Tibial nerve (tissue), 4 donors: ENCODE data around the gene CFAP99. TPM values are rescaled to one million over a fixed set of nuclear protein-coding genes. Genes with fewer than 3 reads are reported as not detected.
"Not testable (repeated sequence)": the region's sequence is repeated elsewhere in the genome, so short reads cannot be mapped to it uniquely, and the experiment has no call there.

Source experiments
- DNase-seq, 2 donors: peaks; one replicate each; pipeline ENCODE4 v3.0.0-alpha.2; 2019; ENCODE audit warnings: low spot score in 2 of 2
- H3K27ac ChIP-seq, 4 donors: fragments of 200-600 bp; sonication (generic) in 3 of 4; one replicate each; pipeline ENCODE4 v1.5.1; 2017 to 2019; ENCODE audit warnings: mild to moderate bottlenecking in 1 of 4
- H3K27me3 ChIP-seq, 2 donors: fragments of 200-600 bp; sonication (generic) in 1 of 2; one replicate each; pipeline versions ENCODE4 v1.5.1 to v1.6.0; 2017 to 2019
- H3K36me3 ChIP-seq, 3 donors: fragments of 200-600 bp; sonication (generic); one replicate each; pipeline ENCODE4 v1.5.1; 2018 to 2019
- H3K4me1 ChIP-seq, 4 donors: fragments of 200-600 bp; sonication (generic) in 3 of 4; one replicate each; pipeline ENCODE4 v1.5.1; 2017 to 2019
- H3K4me3 ChIP-seq, 4 donors: fragments of 200-600 bp; sonication (generic) in 3 of 4; one replicate each; pipeline ENCODE4 v1.5.1; 2017 to 2019; ENCODE audit warnings: mild to moderate bottlenecking in 1 of 4, moderate library complexity in 1 of 4
- H3K9me3 ChIP-seq, 4 donors: fragments of 200-600 bp; sonication (generic) in 3 of 4; one replicate each; pipeline ENCODE4 v1.5.1; 2017 to 2019
- EP300 ChIP-seq, 2 donors: sonication (generic); formaldehyde crosslinking; IDR thresholded peaks; one replicate each; pipeline ENCODE4 v1.6.1; 2017; ENCODE audit warnings: antibody characterized with exemption in 2 of 2, mild to moderate bottlenecking in 1 of 2
- POLR2A ChIP-seq, 2 donors: fragments of 450-650 bp; IDR thresholded peaks; one replicate each; pipeline ENCODE4 v1.6.1; 2017; ENCODE audit warnings: antibody characterized with exemption in 2 of 2, mild to moderate bottlenecking in 2 of 2, moderate library complexity in 2 of 2
- WGBS, 2 donors: methylation state at CpG; one replicate each; pipeline ENCODE4 v1.1.5; 2018; 5-methylcytosine and 5-hydroxymethylcytosine counted together
- total RNA-seq, 4 donors: library from RNA; depleted of rRNA; stranded (reverse); fragments of >200 nt; gene quantifications; one replicate each; pipeline ENCODE4 v1.1.0, GENCODE V29; 2016
- TF ChIP-seq, protein P1 (sequence below), 5 experiments: fragments of 200-600 bp in 3 of 5; fragments of 450-650 bp in 2 of 5; sonication (generic) in 3 of 5; IDR thresholded peaks; one replicate each; pipeline ENCODE4 v1.5.1; 2016 to 2019; ENCODE audit warnings: antibody characterized with exemption in 5 of 5, mild to moderate bottlenecking in 3 of 5, moderate library complexity in 2 of 5

The CFAP99 gene
- total RNA-seq, 4 donors from 2014 or later, result not detected

DNA sequence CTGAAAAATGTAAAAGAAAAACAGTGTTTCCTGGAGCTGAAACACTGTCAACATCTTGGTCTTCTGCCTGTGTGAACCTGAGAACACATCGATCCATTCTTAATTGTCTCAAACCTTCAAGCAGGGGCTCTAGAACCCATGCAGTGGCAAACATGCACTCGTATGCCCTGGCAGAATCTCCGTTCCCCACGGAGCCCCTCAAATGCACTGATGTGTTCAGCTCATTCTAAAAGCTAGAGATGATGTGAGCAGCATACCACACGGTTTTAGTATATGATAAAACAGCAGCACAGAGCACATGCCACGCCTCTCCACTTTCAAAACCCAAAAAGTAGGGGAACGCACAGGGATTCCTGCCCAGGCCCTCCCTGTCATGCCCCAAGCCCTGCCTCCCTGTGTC is 45.2 kb upstream of the CFAP99 start:
- no peak overlapping the region for H3K27ac ChIP-seq
- H3K4me1 ChIP-seq, result no peaks in the 10 kb centered on the region
- no peak for TF ChIP-seq EP300 (IDR thresholded peaks at IDR 0.05)
- no peak for TF ChIP-seq POLR2A (IDR thresholded peaks at IDR 0.05)
- TF ChIP-seq, protein P1, sequence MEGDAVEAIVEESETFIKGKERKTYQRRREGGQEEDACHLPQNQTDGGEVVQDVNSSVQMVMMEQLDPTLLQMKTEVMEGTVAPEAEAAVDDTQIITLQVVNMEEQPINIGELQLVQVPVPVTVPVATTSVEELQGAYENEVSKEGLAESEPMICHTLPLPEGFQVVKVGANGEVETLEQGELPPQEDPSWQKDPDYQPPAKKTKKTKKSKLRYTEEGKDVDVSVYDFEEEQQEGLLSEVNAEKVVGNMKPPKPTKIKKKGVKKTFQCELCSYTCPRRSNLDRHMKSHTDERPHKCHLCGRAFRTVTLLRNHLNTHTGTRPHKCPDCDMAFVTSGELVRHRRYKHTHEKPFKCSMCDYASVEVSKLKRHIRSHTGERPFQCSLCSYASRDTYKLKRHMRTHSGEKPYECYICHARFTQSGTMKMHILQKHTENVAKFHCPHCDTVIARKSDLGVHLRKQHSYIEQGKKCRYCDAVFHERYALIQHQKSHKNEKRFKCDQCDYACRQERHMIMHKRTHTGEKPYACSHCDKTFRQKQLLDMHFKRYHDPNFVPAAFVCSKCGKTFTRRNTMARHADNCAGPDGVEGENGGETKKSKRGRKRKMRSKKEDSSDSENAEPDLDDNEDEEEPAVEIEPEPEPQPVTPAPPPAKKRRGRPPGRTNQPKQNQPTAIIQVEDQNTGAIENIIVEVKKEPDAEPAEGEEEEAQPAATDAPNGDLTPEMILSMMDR (IDR thresholded peaks at IDR 0.05), result no peak
- H3K9me3 ChIP-seq, result peaks cover 0 to 7% (median 0%) of the 10 kb centered on the region in 4 donors
- no peak overlapping the region for H3K4me3 ChIP-seq
- DNase-seq, result no peak
- H3K27me3 ChIP-seq, result no peaks in the 10 kb centered on the region
- H3K36me3 ChIP-seq, result peaks cover 0 to 22% (median 0%) of the 10 kb centered on the region in 3 donors
- 92% methylated on average over 7 of the region's 7 CpGs for WGBS, 2 donors

DNA sequence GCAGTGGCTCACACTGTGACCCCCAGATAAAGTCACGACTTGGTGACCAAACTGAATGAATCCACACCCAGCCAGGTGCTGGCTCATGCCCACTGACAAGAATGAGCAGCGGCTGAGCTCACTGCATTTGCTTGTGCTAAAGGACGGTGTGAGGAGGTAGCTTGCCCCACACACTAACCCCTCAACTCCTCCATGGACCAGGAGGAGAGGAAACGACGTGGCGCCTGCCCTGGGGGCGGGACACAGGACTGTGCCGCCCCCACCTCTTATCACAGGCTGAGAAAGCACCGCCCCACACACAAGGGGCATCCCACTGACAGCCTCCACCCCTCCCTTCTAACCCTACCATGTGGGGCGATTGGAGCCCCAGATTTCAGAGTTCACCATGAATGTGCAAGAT is 43.3 kb upstream of the CFAP99 start:
- H3K27me3 ChIP-seq, result no peaks in the 10 kb centered on the region
- TF ChIP-seq EP300 (IDR thresholded peaks at IDR 0.05) (no peak), POLR2A (IDR thresholded peaks at IDR 0.05) (no peak)
- TF ChIP-seq, protein P1 (IDR thresholded peaks at IDR 0.05), result no peak
- H3K9me3 ChIP-seq, result no peaks in the 10 kb centered on the region
- H3K27ac ChIP-seq, result no peak overlapping the region
- WGBS, 2 donors, result 76 to 80% methylated on average over 10 of the region's 10 CpGs
- DNase-seq, result no peak
- H3K4me1 ChIP-seq, result no peaks in the 10 kb centered on the region
- no peak overlapping the region for H3K4me3 ChIP-seq
- peaks cover 0 to 13% (median 0%) of the 10 kb centered on the region in 3 donors for H3K36me3 ChIP-seq

DNA sequence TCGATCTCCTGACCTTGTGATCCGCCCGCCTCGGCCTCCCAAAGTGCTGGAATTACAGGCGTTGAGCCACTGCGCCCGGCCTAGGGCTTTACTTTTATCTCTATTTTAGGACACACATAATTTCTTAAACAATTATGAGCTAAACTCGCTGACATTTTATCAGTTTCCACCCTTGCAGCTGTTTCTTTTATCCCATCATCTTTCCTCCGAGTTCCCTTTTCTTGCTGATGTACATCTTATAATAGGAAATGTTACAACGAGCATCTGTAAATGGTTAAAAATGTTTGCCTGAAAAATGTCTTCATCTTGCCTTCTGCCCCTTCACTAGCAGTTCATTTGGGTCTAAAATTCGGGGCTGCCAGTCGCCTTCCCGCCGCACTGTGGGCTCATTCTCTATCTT is 41.5 kb upstream of the CFAP99 start:
- H3K9me3 ChIP-seq, result peaks cover 0 to 7% (median 0%) of the 10 kb centered on the region in 4 donors
- no peaks in the 10 kb centered on the region for H3K4me1 ChIP-seq
- no peak for TF ChIP-seq POLR2A (IDR thresholded peaks at IDR 0.05)
- no peaks in the 10 kb centered on the region for H3K27me3 ChIP-seq
- no peak overlapping the region for H3K27ac ChIP-seq
- H3K36me3 ChIP-seq, result peaks cover 0 to 3% (median 0%) of the 10 kb centered on the region in 3 donors
- DNase-seq, result no peak
- H3K4me3 ChIP-seq, result no peak overlapping the region
- 88 to 90% methylated on average over 14 of the region's 14 CpGs for WGBS, 2 donors

DNA sequence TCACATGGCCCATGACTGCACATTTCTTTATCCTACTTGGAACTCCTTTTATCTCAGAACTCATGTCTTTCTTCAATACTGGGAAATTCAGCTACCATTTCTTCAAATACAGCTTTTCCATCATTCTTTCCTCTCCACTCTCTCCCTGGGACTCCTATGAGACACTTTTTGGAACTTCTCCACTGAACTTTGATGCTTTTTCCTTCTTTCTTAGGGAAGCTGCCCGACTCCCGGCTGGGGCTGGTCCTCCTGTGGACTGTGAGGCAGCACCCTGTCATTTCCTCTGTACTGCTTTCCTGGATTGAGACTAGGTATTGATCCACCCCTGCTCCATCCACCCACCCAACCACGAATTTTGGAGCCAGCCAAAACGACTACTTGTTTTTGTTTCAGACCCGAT is 40.4 kb upstream of the CFAP99 start:
- TF ChIP-seq POLR2A (IDR thresholded peaks at IDR 0.05) (no peak), EP300 (IDR thresholded peaks at IDR 0.05) (no peak)
- TF ChIP-seq, protein P1 (IDR thresholded peaks at IDR 0.05), result no peak
- H3K27me3 ChIP-seq, result no peaks in the 10 kb centered on the region
- DNase-seq, result no peak
- 64 to 68% methylated on average over 5 of the region's 5 CpGs for WGBS, 2 donors
- no peak overlapping the region for H3K4me3 ChIP-seq
- H3K27ac ChIP-seq, result no peak overlapping the region
- no peaks in the 10 kb centered on the region for H3K4me1 ChIP-seq
- peaks cover 0 to 7% (median 0%) of the 10 kb centered on the region in 4 donors for H3K9me3 ChIP-seq
- peaks cover 0 to 3% (median 0%) of the 10 kb centered on the region in 3 donors for H3K36me3 ChIP-seq

DNA sequence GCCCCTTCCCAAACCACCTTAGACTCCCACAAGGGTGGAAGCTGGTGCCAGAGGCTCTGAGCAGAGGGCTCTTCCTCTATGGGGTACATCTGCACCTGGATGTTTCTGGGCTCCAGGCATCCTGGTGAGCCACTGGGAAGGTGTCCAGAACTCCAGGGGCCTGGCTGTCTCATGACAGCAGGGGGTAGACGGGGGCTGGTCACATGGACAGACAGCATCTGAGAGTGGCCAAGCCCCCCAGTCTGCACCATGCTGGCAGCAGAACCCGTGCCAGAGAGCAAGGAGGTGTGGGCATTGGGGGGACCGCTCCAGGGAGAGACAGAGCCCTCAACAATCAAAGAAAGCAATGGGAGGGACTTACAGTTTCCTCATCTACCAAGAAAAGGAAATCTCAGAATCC is 39.9 kb upstream of the CFAP99 start:
- Histone ChIP-seq H3K36me3 (peaks cover 0 to 3% (median 0%) of the 10 kb centered on the region in 3 donors), H3K4me1 (no peaks in the 10 kb centered on the region), H3K4me3 (no peak overlapping the region), H3K27me3 (no peaks in the 10 kb centered on the region), H3K27ac (no peak overlapping the region), H3K9me3 (peaks cover 0 to 7% (median 0%) of the 10 kb centered on the region in 4 donors)
- WGBS, 2 donors, result 58% methylated on average over 3 of the region's 3 CpGs
- DNase-seq, result no peak
- TF ChIP-seq EP300 (IDR thresholded peaks at IDR 0.05) (no peak), POLR2A (IDR thresholded peaks at IDR 0.05) (no peak)
- TF ChIP-seq, protein P1 (IDR thresholded peaks at IDR 0.05), result no peak

DNA sequence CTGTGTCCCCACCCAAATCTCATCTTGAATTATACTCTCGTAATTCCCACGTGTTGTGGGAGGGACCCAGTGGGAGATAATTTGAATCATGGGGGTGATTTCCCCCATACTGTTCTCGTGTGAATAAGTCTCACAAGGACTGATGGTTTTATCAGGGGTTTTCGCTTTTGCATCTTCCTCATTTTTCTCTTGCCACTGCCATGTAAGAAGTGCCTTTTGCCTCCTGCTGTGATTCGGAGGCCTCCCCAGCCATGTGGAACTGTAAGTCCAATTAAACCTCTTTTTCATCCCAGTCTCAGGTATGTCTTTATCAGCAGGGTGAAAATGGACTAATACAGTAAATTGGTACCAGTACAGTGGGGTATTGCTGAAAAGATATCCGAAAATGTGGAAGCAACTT is 38.2 kb upstream of the CFAP99 start:
- H3K27ac ChIP-seq, H3K36me3 ChIP-seq, H3K4me1 ChIP-seq, DNase-seq, H3K9me3 ChIP-seq, H3K4me3 ChIP-seq, H3K27me3 ChIP-seq: not testable (repeated sequence)
- WGBS, 2 donors, result 83 to 87% methylated on average over 6 of the region's 6 CpGs

DNA sequence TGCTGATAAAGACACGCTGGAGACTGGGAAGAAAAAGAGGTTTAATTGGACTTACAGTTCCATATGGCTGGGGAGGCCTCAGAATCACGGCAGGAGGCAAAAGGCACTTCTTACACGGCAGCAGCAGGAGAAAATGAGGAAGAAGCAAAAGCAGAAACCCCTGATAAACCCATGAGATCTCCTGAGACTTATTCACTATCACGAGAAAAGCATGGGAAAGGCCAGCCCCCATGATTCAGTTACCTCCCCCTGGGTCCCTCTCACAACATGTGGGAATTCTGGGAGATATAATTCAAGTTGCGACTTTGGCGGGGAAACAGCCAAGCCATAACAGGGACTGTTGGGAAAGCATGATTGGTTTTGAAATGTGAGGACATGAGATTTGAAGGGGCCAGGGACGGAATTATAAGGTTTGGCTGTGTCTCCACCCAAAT is 36.0 kb upstream of the CFAP99 start:
- not testable (repeated sequence) for H3K27me3 ChIP-seq
- 72 to 77% methylated on average over 7 of the region's 7 CpGs for WGBS, 2 donors

DNA sequence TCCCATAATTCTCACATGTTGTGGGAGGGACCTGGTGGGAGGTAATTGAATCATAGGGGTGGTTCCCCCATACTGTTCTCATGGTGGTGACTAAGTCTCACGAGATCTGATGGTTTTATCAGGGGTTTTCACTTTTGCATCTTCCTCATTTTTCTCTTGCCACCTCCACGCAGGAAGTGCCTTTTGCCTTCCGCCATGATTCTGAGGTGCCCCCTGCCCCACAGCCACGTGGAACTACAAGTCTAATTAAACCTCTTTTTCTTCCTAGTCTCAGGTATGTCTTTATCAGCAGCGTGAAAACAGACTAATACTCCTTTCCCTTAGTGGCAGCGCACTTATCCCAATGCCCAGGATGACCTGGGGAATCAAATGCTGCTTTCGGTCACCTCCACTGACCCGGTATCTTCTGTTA is 35.5 kb upstream of the CFAP99 start:
- not testable (repeated sequence) for H3K4me1 ChIP-seq, H3K27ac ChIP-seq, H3K27me3 ChIP-seq, H3K9me3 ChIP-seq, H3K36me3 ChIP-seq, H3K4me3 ChIP-seq, DNase-seq
- 91 to 93% methylated on average over 8 of the region's 8 CpGs for WGBS, 2 donors

More for the DNA sequence above, 36.0 kb upstream of the CFAP99 start:
- H3K9me3 ChIP-seq, H3K36me3 ChIP-seq, H3K4me1 ChIP-seq, H3K4me3 ChIP-seq, DNase-seq, H3K27ac ChIP-seq: not testable (repeated sequence)
